WERI-Rb-1 (cell line): ENCODE measurements around the gene MBP.

Experiments used
- DNase-seq: peaks from one replicate; pipeline ENCODE4 v3.0.0-alpha.2; 2020
- H3K27ac ChIP-seq: fragments of 250-450 bp; sonication (Bioruptor Pico); 2 replicates; pipeline ENCODE4 v1.5.1; 2020; ENCODE audit warnings: mild to moderate bottlenecking, moderate library complexity
- H3K27me3 ChIP-seq: fragments of 250-450 bp; sonication (Bioruptor Pico); 2 replicates; pipeline ENCODE4 v1.5.1; 2021; ENCODE audit warnings: mild to moderate bottlenecking, low read depth, moderate library complexity; ENCODE audit not compliant: insufficient read depth, severe bottlenecking
- H3K36me3 ChIP-seq: fragments of 250-450 bp; sonication (Bioruptor Pico); 2 replicates; pipeline ENCODE4 v1.5.1; 2020; ENCODE audit warnings: mild to moderate bottlenecking, moderate library complexity
- H3K4me3 ChIP-seq: 2 replicates; pipeline ENCODE4 v1.5.1; 2011; ENCODE audit warnings: low read depth, mild to moderate bottlenecking, control low read depth, low read length
- H3K9me3 ChIP-seq: fragments of 250-450 bp; sonication (Bioruptor Pico); 2 replicates; pipeline ENCODE4 v1.5.1; 2021; ENCODE audit warnings: mild to moderate bottlenecking, moderate library complexity; ENCODE audit not compliant: severe bottlenecking
- CTCF ChIP-seq: IDR thresholded peaks from 2 replicates; pipeline ENCODE4 v1.5.1; 2011; ENCODE audit warnings: low read depth, mild to moderate bottlenecking, control low read depth, inconsistent platforms, low read length

The MBP gene

GRCh38 chr18:77148289-77148688, 15.7 kb upstream of the MBP start:
- Histone ChIP-seq H3K27me3 (no peaks in the 10 kb centered on the region), H3K36me3 (no peaks in the 10 kb centered on the region), H3K9me3 (peaks cover 13% of the 10 kb centered on the region), H3K27ac (no peak overlapping the region), H3K4me3 (no peak overlapping the region)
- TF ChIP-seq CTCF, result no peak
- DNase-seq, result no peak

- H3K27me3 ChIP-seq, result no peaks in the 10 kb centered on the region
- DNase-seq, result no peak
These were observed 14.9 kb upstream of the MBP start for GRCh38 chr18:77147418-77147852.

GRCh38 chr18:77146249-77147080, 13.9 kb upstream of the MBP start:
- DNase-seq, result no peak
- TF ChIP-seq CTCF, result no peak
- no peak overlapping the region for H3K4me3 ChIP-seq
- H3K36me3 ChIP-seq, result no peaks in the 10 kb centered on the region
- H3K9me3 ChIP-seq, result peaks cover 21% of the 10 kb centered on the region
- no peaks in the 10 kb centered on the region for H3K27me3 ChIP-seq
- no peak overlapping the region for H3K27ac ChIP-seq

More at GRCh38 chr18:77147418-77147852, 14.9 kb upstream of the MBP start:
- H3K36me3 ChIP-seq, result no peaks in the 10 kb centered on the region
- no peak for TF ChIP-seq CTCF
- no peak overlapping the region for H3K27ac ChIP-seq
- no peak overlapping the region for H3K4me3 ChIP-seq
- peaks cover 16% of the 10 kb centered on the region for H3K9me3 ChIP-seq

GRCh38 chr18:77145364-77145901, 12.8 kb upstream of the MBP start:
- Histone ChIP-seq H3K9me3 (peaks cover 21% of the 10 kb centered on the region), H3K4me3 (no peak overlapping the region), H3K27ac (no peak overlapping the region), H3K27me3 (no peaks in the 10 kb centered on the region), H3K36me3 (no peaks in the 10 kb centered on the region)
- TF ChIP-seq CTCF, result no peak
- no peak for DNase-seq

GRCh38 chr18:77144451-77145118, 12.0 kb upstream of the MBP start:
- H3K4me3 ChIP-seq, result no peak overlapping the region
- no peaks in the 10 kb centered on the region for H3K27me3 ChIP-seq
- TF ChIP-seq CTCF, result no peak
- H3K36me3 ChIP-seq, result no peaks in the 10 kb centered on the region
- H3K9me3 ChIP-seq, result peaks cover 21% of the 10 kb centered on the region
- DNase-seq, result no peak
- H3K27ac ChIP-seq, result no peak overlapping the region
